ENCODE measurements around the gene B9D1.

B9D1 gene

DNA sequence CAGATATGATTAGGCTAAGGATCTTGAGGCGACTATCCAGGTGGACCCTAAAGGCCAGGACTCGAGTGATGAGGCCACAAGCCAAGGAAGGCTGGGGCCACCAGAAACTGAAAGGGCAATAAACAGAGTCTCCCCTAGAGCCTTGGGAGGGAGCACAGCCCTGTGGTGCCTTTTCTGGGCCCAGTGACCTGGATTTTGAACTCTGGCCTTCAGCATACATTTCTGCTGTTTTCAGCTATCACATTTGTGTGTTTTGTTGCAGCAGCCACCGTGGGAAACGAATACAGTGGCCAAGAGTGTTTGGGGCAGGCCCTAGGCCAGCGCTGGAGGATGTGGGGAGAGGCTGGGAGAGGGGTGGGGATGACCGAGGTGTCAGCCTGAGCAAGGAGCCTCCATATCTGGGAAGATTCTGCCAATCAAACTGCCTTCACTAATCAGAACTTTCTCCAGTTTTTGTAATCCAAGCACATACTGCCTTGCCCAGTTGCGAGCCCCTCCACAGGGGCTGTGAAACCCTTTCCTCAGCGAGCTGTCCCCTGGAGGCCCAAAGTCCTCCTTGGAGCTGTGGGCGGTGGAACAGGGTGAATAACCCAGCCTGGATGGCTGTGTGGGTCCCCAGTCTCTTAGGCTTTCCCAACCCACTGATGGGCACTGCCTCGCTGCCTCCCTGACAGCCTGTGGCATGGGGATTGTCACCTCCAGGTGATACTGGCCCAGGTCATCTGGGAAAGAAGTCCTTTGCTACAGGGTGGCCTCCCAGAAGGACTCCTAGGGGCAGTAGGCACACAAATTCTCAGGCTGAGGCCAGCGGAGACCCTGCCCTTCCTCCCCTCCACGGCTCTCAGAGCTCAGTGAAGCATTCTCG lies 16.8 kb downstream of the B9D1 start:
- Histone ChIP-seq H3K9me3 (ENCODE audit: severe bottlenecking) (no peaks in the 10 kb centered on the region), H3K4me3 (ENCODE audit: low read depth, low read length) (no peak overlapping the region), H3K27ac (peak overlapping the region; percentile 79), H3K27me3 (ENCODE audit: insufficient read depth, low read depth, severe bottlenecking) (no peaks in the 10 kb centered on the region), H3K36me3 (peaks cover 2% of the 10 kb centered on the region; the same call in 1 of the 2 replicates)
- DNase-seq: no peak
- TF ChIP-seq CTCF (IDR thresholded peaks at IDR 0.05; ENCODE audit: low read depth, low read length): no peak

- TF ChIP-seq CTCF (IDR thresholded peaks at IDR 0.05; ENCODE audit: low read depth, low read length): no peak
- no peak for DNase-seq
- no peaks in the 10 kb centered on the region for H3K27me3 ChIP-seq (ENCODE audit: insufficient read depth, low read depth, severe bottlenecking)
- peaks cover 2% of the 10 kb centered on the region; the same call in 1 of the 2 replicates for H3K36me3 ChIP-seq
- H3K27ac ChIP-seq: no peak overlapping the region
- H3K9me3 ChIP-seq (ENCODE audit: severe bottlenecking): no peaks in the 10 kb centered on the region
- no peak overlapping the region for H3K4me3 ChIP-seq (ENCODE audit: low read depth, low read length)
Observed at GRCh38 chr17:19345067-19345460, 17.5 kb downstream of the B9D1 start.

DNA sequence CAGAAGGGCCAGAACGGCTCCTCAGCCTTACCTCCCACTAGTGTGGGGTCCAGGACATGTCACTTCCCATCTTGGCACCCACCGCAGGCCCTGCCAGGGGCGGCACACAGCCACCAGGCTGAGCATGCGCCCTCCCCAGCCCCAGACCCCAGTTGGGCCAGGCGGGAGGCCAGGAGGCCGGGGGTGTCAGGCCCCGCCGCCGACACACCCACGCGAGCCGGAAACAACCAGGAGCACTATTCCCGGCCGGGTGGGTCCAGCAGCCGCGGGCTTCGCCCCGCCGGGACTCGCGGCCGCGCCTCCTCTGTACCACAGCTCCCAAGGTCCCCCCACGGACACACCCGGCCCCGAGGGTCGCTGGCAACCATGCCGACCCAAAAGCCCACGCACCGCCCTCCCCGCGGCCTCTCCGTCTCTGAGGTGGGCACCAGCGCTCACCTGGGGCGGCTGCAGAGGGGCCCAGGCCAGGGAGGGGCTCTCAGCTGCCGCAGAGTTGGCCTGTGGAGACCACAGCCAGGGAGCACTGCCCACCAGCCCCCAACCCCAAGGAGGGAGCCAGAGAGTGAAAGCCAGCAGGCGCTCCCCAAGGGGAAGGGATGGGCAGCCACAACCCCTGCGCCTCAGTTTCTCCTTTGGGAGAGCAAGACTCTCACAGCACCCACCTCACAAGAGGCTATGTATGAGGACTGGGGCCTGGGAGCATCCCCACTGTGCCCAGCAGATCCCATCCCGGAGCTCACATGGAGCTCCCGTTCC lies 18.0 kb downstream of the B9D1 start:
- no peak overlapping the region for H3K27ac ChIP-seq
- DNase-seq: no peak
- no peak overlapping the region for H3K4me3 ChIP-seq (ENCODE audit: low read depth, low read length)
- no peaks in the 10 kb centered on the region for H3K9me3 ChIP-seq (ENCODE audit: severe bottlenecking)
- TF ChIP-seq CTCF (IDR thresholded peaks at IDR 0.05; ENCODE audit: low read depth, low read length): no peak
- H3K36me3 ChIP-seq: peaks cover 2% of the 10 kb centered on the region; the same call in 1 of the 2 replicates
- no peaks in the 10 kb centered on the region for H3K27me3 ChIP-seq (ENCODE audit: insufficient read depth, low read depth, severe bottlenecking)

DNA sequence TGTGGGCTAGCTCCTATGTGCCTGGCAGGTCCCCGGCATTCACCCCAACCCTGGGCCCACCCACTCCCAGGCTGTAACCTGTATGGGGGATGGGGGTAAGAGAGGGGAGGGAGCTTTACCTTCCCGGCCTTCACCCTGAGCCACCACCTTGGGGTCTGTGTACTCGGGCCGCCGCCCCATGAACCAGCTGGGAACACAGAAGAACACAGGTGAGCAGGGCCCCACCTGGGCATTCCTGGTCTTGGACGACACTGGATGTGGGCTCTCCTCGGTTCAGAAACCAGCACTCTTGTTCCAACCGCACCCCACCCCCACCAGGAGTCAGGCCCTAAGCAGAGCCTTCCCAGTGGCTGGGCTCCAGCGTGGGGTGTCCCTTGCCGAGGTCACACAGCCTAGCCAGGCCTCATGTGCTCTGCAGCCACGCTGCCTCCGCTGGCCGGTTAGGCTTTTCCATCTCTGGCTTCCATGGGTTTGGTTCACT lies 18.8 kb downstream of the B9D1 start:
- no peak for DNase-seq
- no peaks in the 10 kb centered on the region for H3K27me3 ChIP-seq (ENCODE audit: insufficient read depth, low read depth, severe bottlenecking)
- H3K4me3 ChIP-seq (ENCODE audit: low read depth, low read length): no peak overlapping the region
- peak; percentile 17; the same call in 1 of the 2 replicates for TF ChIP-seq CTCF (IDR thresholded peaks at IDR 0.05; ENCODE audit: low read depth, low read length)
- H3K9me3 ChIP-seq (ENCODE audit: severe bottlenecking): no peaks in the 10 kb centered on the region
- H3K27ac ChIP-seq: no peak overlapping the region
- peaks cover 2% of the 10 kb centered on the region; the same call in 1 of the 2 replicates for H3K36me3 ChIP-seq

GRCh38 chr17:19343256-19343630 lies 19.3 kb downstream of the B9D1 start:
- no peaks in the 10 kb centered on the region for H3K27me3 ChIP-seq (ENCODE audit: insufficient read depth, low read depth, severe bottlenecking)
- no peak for DNase-seq
- TF ChIP-seq CTCF (IDR thresholded peaks at IDR 0.05; ENCODE audit: low read depth, low read length): no peak
- H3K9me3 ChIP-seq (ENCODE audit: severe bottlenecking): no peaks in the 10 kb centered on the region
- H3K27ac ChIP-seq: no peak overlapping the region
- H3K4me3 ChIP-seq (ENCODE audit: low read depth, low read length): no peak overlapping the region
- peaks cover 2% of the 10 kb centered on the region; the same call in 1 of the 2 replicates for H3K36me3 ChIP-seq
